Activated CD4-positive, alpha-beta T cell treated with anti-CD3 and anti-CD28 coated beads, Interleukin-2, amount 10 ng/mL, durations not matched to agents 7 days and 5 days (primary cell): ENCODE results near the gene CHIA. TPM values are rescaled to one million over a fixed set of nuclear protein-coding genes. Genes with fewer than 3 reads are reported as not detected.
"Not testable (repeated sequence)": the region's sequence is repeated elsewhere in the genome, so short reads cannot be mapped to it uniquely, and the experiment has no call there.

Source experiments
- CTCF ChIA-PET: fragments of 350-600 bp; sonication (Branson Sonifier 250); formaldehyde crosslinking; loops from one replicate; lab custom pipeline; 2021; ENCODE audit warnings: antibody characterized with exemption; lab: Charles Lee
- POLR2A ChIA-PET: fragments of 350-600 bp; sonication (Branson Sonifier 250); formaldehyde crosslinking; loops from one replicate; lab custom pipeline; 2021; ENCODE audit warnings: antibody characterized with exemption; lab: Charles Lee
- DNase-seq: peaks from one replicate; pipeline ENCODE4 v3.0.0-alpha.2; 2020
- H3K27ac Mint-ChIP-seq: one replicate; pipeline ENCODE4 v1.8.0; 2021; ENCODE audit warnings: mild to moderate bottlenecking, moderate library complexity, mixed read lengths
- H3K27me3 Mint-ChIP-seq: one replicate; pipeline ENCODE4 v1.8.0; 2021; ENCODE audit warnings: mixed read lengths
- H3K36me3 Mint-ChIP-seq: one replicate; pipeline ENCODE4 v1.8.0; 2021; ENCODE audit warnings: low read depth, mixed read lengths
- H3K4me1 Mint-ChIP-seq: one replicate; pipeline ENCODE4 v1.8.0; 2021; ENCODE audit warnings: mixed read lengths
- H3K4me3 Mint-ChIP-seq: one replicate; pipeline ENCODE4 v1.8.0; 2021; ENCODE audit warnings: mild to moderate bottlenecking, moderate library complexity, mixed read lengths
- H3K9me3 Mint-ChIP-seq: one replicate; pipeline ENCODE4 v1.8.0; 2021; ENCODE audit warnings: mixed read lengths
- total RNA-seq, 2 experiments: library from RNA; stranded (reverse); gene quantifications; one replicate each; pipeline ENCODE4 v1.2.3, GENCODE V29; 2021

CHIA gene
- total RNA-seq, 2 experiments from 2014 or later: not detected

- Mint-ChIP-seq H3K9me3 (no peaks in the 10 kb centered on the region), H3K4me3 (peak overlapping the region; percentile 82), H3K27ac (peak overlapping the region; percentile 90), H3K27me3 (peaks cover 8% of the 10 kb centered on the region), H3K4me1 (peaks cover 28% of the 10 kb centered on the region), H3K36me3 (no peaks in the 10 kb centered on the region)
- CTCF ChIA-PET: interaction anchor here (0.6 to 2.5 kb wide), 8 partner anchors 8 to 518 kb away, joined by 3 to 8 read pairs (median 4); no protein-coding TSS in a partner anchor
- POLR2A ChIA-PET: interaction anchor here (0.6 kb wide), 1 partner anchor 456 kb away, joined by 3 read pairs; no protein-coding TSS in a partner anchor
- peak; percentile 90 for DNase-seq
Measured at GRCh38 chr1:111346089-111346885, 55.6 kb downstream of the CHIA start.

DNA sequence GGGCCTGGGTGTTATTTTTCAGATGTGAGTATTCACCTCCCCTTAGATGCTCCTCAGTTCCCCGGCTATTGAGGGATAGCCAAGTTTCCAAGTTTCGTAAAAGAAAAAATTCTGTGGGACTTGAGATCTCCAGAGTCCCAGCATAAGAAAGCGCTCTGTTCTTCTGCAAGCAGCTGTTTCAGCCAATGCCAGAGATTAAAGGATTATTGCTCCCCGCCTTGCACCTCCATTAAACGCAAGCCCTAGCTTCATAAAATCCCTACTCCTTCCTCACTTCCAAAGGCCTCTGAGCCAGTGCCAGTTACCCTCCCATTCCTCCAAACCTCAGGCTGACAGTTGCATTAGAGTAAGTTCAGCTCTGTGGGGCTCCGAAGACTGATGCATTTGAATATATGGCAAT, 56.4 kb downstream of the CHIA start:
- Mint-ChIP-seq H3K4me1 (peaks cover 28% of the 10 kb centered on the region), H3K9me3 (no peaks in the 10 kb centered on the region), H3K27me3 (peaks cover 8% of the 10 kb centered on the region), H3K4me3 (peak overlapping the region; percentile 82), H3K27ac (peak overlapping the region; percentile 70), H3K36me3 (no peaks in the 10 kb centered on the region)
- POLR2A ChIA-PET: no interaction called here
- DNase-seq: no peak
- CTCF ChIA-PET: interaction anchor here (0.6 to 2.5 kb wide), 6 partner anchors 10 to 282 kb away, joined by 3 to 8 read pairs (median 4); no protein-coding TSS in a partner anchor

GRCh38 chr1:111351700-111352099, 61.0 kb downstream of the CHIA start:
- Mint-ChIP-seq H3K27ac (no peak overlapping the region), H3K4me3 (no peak overlapping the region), H3K4me1 (peaks cover 38% of the 10 kb centered on the region), H3K36me3 (peaks cover 3% of the 10 kb centered on the region), H3K9me3 (peaks cover 5% of the 10 kb centered on the region), H3K27me3 (peaks cover 2% of the 10 kb centered on the region)
- CTCF ChIA-PET: interaction anchor here (1.1 kb wide), 1 partner anchor 18 kb away, joined by 4 read pairs; no protein-coding TSS in a partner anchor
- no peak for DNase-seq
- POLR2A ChIA-PET: no interaction called here

GRCh38 chr1:111354584-111354983, 63.9 kb downstream of the CHIA start:
- H3K27me3 Mint-ChIP-seq: no peaks in the 10 kb centered on the region
- peaks cover 3% of the 10 kb centered on the region for H3K36me3 Mint-ChIP-seq
- CTCF ChIA-PET: interaction anchor here (0.6 kb wide), 1 partner anchor 9 kb away, joined by 4 read pairs; no protein-coding TSS in a partner anchor
- H3K27ac Mint-ChIP-seq: peak overlapping the region; percentile 27
- POLR2A ChIA-PET: no interaction called here
- peaks cover 5% of the 10 kb centered on the region for H3K9me3 Mint-ChIP-seq
- no peak overlapping the region for H3K4me3 Mint-ChIP-seq
- H3K4me1 Mint-ChIP-seq: peaks cover 23% of the 10 kb centered on the region
- DNase-seq: peak; percentile 27

GRCh38 chr1:111358964-111359363, 68.3 kb downstream of the CHIA start:
- DNase-seq: no peak
- ChIA-PET POLR2A (no interaction called here), CTCF (no interaction called here)
- Mint-ChIP-seq H3K27me3 (peaks cover 2% of the 10 kb centered on the region), H3K9me3 (peaks cover 5% of the 10 kb centered on the region), H3K4me3 (no peak overlapping the region), H3K36me3 (peaks cover 3% of the 10 kb centered on the region), H3K27ac (no peak overlapping the region), H3K4me1 (peaks cover 21% of the 10 kb centered on the region)

DNA sequence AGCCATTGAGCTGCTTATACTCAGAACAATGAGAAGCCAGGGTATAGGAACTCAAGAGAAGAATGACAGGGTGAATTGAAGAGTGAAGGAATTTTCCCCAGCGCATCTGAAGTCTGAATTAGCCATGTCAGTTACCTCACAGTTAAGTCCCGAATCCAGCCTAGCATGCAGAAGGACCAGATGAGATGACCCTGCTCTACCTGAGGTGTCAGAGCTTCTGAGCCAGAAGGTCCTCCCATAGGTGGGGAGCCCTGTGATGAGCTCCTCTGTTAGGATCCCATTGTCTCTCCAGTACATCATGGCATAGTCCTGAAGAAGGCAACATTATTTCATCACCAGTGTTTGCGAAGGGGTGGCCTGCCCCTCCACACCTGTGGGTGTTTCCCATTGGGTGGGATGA, 68.7 kb downstream of the CHIA start:
- no peak overlapping the region for H3K4me3 Mint-ChIP-seq
- H3K27me3 Mint-ChIP-seq: peaks cover 3% of the 10 kb centered on the region
- ChIA-PET CTCF (no interaction called here), POLR2A (no interaction called here)
- peaks cover 3% of the 10 kb centered on the region for H3K36me3 Mint-ChIP-seq
- H3K9me3 Mint-ChIP-seq: peaks cover 5% of the 10 kb centered on the region
- no peak for DNase-seq
- no peak overlapping the region for H3K27ac Mint-ChIP-seq
- H3K4me1 Mint-ChIP-seq: peaks cover 17% of the 10 kb centered on the region

DNA sequence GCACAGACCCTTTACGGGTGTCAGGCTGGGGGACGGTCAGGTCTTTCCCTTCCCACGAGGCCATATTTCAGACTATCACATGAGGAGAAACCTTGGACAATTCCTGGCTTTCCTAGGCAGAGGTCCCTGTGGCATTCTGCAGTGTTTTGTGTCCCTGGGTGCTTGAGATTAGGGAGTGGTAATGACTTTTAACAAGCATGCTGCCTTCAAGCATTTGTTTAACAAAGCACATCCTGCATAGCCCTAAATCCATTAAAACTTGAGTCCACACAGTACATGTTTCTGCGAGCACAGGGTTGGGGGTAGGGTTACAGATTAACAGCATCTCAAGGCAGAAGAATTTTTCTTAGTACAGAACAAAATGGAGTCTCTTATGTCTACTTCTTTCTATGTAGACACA, 69.6 kb downstream of the CHIA start:
- H3K36me3 Mint-ChIP-seq, CTCF ChIA-PET, H3K9me3 Mint-ChIP-seq, DNase-seq, H3K27ac Mint-ChIP-seq, H3K4me3 Mint-ChIP-seq, H3K27me3 Mint-ChIP-seq, POLR2A ChIA-PET: not testable (repeated sequence)
- peaks cover 13% of the 10 kb centered on the region for H3K4me1 Mint-ChIP-seq

- H3K27me3 Mint-ChIP-seq: peaks cover 16% of the 10 kb centered on the region
- H3K9me3 Mint-ChIP-seq: no peaks in the 10 kb centered on the region
- peaks cover 4% of the 10 kb centered on the region for H3K4me1 Mint-ChIP-seq
- H3K27ac Mint-ChIP-seq: no peak overlapping the region
- no peaks in the 10 kb centered on the region for H3K36me3 Mint-ChIP-seq
- H3K4me3 Mint-ChIP-seq: no peak overlapping the region
- ChIA-PET CTCF (no interaction called here), POLR2A (no interaction called here)
- DNase-seq: no peak
Measured at GRCh38 chr1:111361761-111362160, 71.1 kb downstream of the CHIA start.

GRCh38 chr1:111364690-111365089, 74.0 kb downstream of the CHIA start:
- POLR2A ChIA-PET: no interaction called here
- Mint-ChIP-seq H3K36me3 (no peaks in the 10 kb centered on the region), H3K4me3 (no peak overlapping the region), H3K4me1 (peaks cover 4% of the 10 kb centered on the region), H3K9me3 (no peaks in the 10 kb centered on the region), H3K27me3 (peaks cover 26% of the 10 kb centered on the region), H3K27ac (no peak overlapping the region)
- DNase-seq: no peak
- CTCF ChIA-PET: interaction anchor here (1.1 kb wide), 1 partner anchor 19 kb away, joined by 5 read pairs; no protein-coding TSS in a partner anchor

GRCh38 chr1:111366256-111366655, 75.6 kb downstream of the CHIA start:
- no peak overlapping the region for H3K27ac Mint-ChIP-seq
- no peaks in the 10 kb centered on the region for H3K9me3 Mint-ChIP-seq
- no peak for DNase-seq
- peaks cover 4% of the 10 kb centered on the region for H3K4me1 Mint-ChIP-seq
- ChIA-PET CTCF (interaction anchor here (0.6 to 1.1 kb wide), 2 partner anchors 20 to 329 kb away, joined by 3 read pairs; no protein-coding TSS in a partner anchor), POLR2A (no interaction called here)
- H3K4me3 Mint-ChIP-seq: no peak overlapping the region
- H3K27me3 Mint-ChIP-seq: peaks cover 26% of the 10 kb centered on the region
- H3K36me3 Mint-ChIP-seq: no peaks in the 10 kb centered on the region

GRCh38 chr1:111369177-111369576, 78.5 kb downstream of the CHIA start:
- Mint-ChIP-seq H3K4me3 (no peak overlapping the region), H3K36me3 (no peaks in the 10 kb centered on the region), H3K27me3 (peaks cover 27% of the 10 kb centered on the region), H3K4me1 (peaks cover 4% of the 10 kb centered on the region), H3K27ac (no peak overlapping the region), H3K9me3 (no peaks in the 10 kb centered on the region)
- POLR2A ChIA-PET: no interaction called here
- no peak for DNase-seq
- CTCF ChIA-PET: interaction anchor here (0.6 kb wide), 1 partner anchor 44 kb away, joined by 3 read pairs; no protein-coding TSS in a partner anchor

DNA sequence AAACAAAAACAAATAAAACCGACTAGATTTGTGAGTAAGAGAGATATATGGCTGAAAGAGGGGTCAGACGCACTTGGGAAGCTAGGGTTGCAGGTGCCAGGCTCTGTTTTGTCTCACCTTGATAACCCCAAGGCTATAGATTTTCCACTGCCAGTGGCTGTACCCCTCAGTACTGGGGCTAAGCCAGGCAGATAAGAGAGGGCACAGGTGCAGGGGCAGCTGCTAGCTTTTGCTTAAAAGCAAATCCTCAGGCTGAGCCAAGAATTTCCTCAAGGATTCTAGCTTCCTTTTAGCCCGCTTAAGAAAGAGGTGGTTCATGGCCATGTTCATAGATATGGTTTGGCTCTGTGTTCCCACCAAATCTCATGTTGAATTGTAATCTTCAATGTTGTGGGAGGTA, 79.0 kb downstream of the CHIA start:
- no peak overlapping the region for H3K4me3 Mint-ChIP-seq
- CTCF ChIA-PET: interaction anchor here (0.6 kb wide), 1 partner anchor 44 kb away, joined by 3 read pairs; no protein-coding TSS in a partner anchor
- no peak overlapping the region for H3K27ac Mint-ChIP-seq
- peaks cover 30% of the 10 kb centered on the region for H3K27me3 Mint-ChIP-seq
- no peaks in the 10 kb centered on the region for H3K9me3 Mint-ChIP-seq
- no peak for DNase-seq
- POLR2A ChIA-PET: no interaction called here
- no peaks in the 10 kb centered on the region for H3K36me3 Mint-ChIP-seq
- H3K4me1 Mint-ChIP-seq: peaks cover 2% of the 10 kb centered on the region
